GM21367 (cell line): ENCODE data around the gene CRIP1.

Experiments used
- ATAC-seq: cut with Tn5 transposase; IDR thresholded peaks from one replicate; pipeline ENCODE4 v1.9.1; 2021; ENCODE audit not compliant: unreplicated experiment

The CRIP1 gene

GRCh38 chr14:105486163-105486973 is at the start of gene CRIP1:
Gene CRIP1, plus strand, starts transcription at chr14:105486886. Its CDS starts 374 bp downstream, at chr14:105487260.
- ATAC-seq: no peak

DNA sequence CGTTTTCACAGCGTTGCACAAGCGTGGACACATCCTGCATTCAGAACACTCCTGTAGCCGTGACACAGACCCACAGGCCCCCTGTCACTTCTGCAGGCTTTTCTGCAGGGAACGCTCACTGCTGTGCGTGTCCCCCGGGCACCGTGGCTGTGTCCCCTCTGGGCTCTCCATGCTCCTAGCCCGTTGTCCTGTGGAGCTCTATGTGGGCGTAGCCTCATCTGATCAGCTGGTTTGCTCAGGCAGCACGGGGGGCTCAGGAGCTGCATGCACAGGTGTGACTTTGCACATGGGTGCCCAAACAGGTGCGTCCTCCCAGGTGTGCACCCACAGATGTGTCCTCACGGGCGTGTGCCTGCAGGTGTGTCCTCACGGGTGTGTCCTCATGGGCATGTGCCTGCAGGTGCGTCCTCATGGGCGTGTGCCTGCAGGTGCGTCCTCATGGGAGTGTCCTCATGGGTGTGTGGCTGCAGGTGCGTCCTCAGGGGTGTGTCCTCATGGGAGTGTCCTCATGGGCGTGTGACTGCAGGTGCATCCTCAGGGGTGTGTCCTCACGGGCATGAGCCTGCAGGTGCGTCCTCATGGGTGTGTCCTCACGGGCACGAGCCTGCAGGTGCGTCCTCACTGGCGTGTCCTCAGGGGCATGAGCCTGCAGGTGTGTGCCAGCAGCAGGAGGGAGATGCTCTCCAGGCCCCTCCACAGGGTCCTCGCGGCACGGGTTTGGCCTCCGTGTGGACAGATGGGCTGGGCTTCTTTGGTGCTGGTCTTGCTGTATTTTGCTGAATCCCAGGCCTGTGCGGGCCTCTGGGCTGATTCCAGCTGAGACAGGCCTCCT is 49.6 kb upstream of the CRIP1 start:
- ATAC-seq: no peak

DNA sequence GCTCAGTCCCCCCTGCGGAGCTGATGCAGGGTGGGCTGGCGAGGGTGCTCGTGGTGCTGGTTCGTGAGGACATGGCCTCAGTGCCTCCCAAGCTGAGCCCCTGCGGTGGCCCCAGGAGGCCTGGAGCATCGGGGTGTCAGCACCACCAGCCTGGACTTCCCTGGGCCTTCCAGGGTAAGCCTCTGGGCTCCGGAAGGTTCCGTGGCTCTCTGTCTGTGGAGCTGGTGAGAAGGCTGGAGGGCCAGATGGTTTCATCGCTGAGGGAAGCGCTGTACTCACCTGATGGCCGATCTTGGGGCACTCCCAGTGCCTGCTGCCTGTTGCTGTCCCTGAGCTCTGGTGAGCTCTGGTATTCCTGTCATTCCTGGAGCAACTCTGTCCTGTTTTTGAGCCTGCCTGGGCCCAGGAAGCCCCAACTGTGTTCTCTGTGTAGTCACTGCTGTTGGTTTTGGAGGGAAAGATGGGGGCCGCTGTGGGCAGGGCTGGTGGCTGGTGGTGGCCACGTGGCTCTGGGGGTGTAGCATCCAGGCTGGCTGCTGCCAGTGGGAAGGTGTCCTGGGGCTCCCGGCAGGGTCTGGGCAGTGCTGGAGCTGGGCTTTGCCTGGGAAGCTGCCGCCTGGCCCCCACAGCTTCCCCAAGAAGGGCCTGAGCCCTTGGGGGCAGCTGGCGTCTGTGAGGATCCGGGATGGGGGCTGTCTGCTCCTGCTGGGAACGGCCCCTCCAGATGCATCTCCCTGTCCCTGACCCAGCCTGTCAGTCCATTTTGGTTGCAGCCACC is 48.8 kb upstream of the CRIP1 start:
- no peak for ATAC-seq

GRCh38 chr14:105439179-105439578 is 47.5 kb upstream of the CRIP1 start:
- no peak for ATAC-seq

GRCh38 chr14:105439710-105440553 is 46.8 kb upstream of the CRIP1 start:
- ATAC-seq: no peak

GRCh38 chr14:105440554-105440900 is 46.2 kb upstream of the CRIP1 start:
- ATAC-seq: no peak

DNA sequence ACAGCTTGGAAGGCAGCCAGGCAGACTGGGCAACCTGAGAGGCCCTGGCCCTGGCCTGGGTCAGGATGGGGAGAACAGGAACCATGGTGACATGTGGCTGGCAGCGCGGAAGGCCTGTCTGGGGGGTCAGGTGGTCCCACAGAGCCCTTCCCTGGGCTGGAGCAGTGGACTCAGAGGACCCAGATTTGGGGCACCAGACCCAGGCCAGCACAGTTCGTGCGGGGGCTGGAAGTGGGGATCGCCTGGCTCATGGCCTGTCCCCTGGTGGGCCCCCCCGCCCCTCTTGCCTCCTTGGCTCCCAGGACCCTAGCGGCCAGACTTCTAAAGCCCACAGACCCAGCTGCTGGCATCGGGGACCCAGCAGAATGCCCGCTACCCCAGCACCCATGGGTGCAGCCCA is 45.7 kb upstream of the CRIP1 start:
- no peak for ATAC-seq

- no peak for ATAC-seq
These were observed 44.6 kb upstream of the CRIP1 start for GRCh38 chr14:105442125-105442524.

DNA sequence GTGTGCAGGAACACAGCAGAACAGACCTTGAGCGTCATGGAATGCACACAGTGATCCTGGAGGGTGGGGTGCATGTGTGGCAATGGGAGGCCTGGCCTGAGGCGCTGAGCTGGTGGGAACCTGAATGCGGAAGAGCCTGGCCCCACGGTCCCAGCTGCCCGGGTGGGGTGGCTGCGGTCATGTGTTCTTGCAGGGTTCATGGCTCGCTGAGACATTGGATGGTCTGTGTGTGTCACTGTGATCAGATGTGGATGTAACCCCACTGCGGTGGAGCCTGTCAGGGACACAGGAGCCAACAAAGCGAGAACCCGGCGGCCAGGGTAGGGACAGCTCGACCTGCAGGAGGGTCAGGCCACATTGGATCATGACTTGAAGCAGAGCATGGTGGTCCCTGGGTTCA is 43.9 kb upstream of the CRIP1 start:
- ATAC-seq: no peak

- no peak for ATAC-seq
These were observed 41.8 kb upstream of the CRIP1 start for GRCh38 chr14:105444859-105445258.

- no peak for ATAC-seq
These were observed 41.4 kb upstream of the CRIP1 start for GRCh38 chr14:105445290-105445689.

- no peak for ATAC-seq
These were observed 40.5 kb upstream of the CRIP1 start for GRCh38 chr14:105445901-105446845.

- ATAC-seq: no peak
These were observed 39.7 kb upstream of the CRIP1 start for GRCh38 chr14:105446971-105447370.

- ATAC-seq: no peak
These were observed 38.7 kb upstream of the CRIP1 start for GRCh38 chr14:105447651-105448640.

DNA sequence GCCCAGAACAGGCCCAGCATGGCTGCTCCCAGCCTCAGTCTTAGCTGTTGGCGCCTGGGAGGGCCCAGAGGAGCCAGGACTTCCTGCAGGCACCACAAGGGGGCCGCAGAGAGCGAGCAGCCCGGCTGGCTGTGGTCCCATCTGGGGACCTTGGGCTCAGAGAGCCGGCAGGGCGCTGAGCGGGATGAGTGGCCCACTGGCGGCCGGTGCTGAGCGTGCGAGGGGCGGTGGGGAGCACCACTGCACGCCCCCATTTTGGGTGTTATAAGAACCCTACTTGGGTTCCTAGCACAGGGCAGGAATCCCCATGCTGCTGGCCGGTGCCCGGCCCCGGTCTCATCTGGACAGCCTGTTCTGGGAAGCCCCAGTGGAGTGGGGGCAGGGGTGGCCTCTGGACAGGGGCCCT is 38.0 kb upstream of the CRIP1 start:
- no peak for ATAC-seq

GRCh38 chr14:105449276-105450122 is 37.2 kb upstream of the CRIP1 start:
- no peak for ATAC-seq

DNA sequence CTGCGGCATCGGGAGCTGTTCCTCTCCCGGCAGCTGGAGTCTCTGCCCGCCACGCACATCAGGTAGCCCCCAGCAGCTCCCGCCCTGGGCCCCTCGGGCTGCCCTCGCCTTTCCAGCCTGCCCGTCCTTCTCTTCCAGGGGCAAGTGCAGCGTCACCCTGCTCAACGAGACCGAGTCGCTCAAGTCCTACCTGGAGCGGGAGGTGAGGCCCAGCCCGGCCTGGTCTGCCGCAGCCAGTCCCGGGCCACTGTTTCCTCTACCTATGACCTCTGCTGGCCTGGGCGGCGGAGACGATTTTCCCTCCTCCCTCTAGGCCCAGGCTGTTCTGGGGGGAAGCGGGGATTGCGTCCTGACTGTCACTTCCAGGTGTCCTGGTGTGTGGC is 36.6 kb upstream of the CRIP1 start:
- ATAC-seq: no peak
